NAMALWA (cell line): ENCODE data around the gene GID4.
A peak's percentile ranks its signal among the peaks of the same experiment; 100 is the strongest.

Experiments used
- DNase-seq: peaks from one replicate; pipeline ENCODE4 v3.0.0-alpha.2; 2015; ENCODE audit warnings: low spot score

Gene GID4

GRCh38 chr17:18044609-18045008 lies 5.4 kb downstream of the GID4 start:
- DNase-seq: no peak

GRCh38 chr17:18045691-18046350 lies 6.6 kb downstream of the GID4 start:
- DNase-seq: no peak

GRCh38 chr17:18055597-18055996 lies 16.4 kb downstream of the GID4 start:
- DNase-seq: no peak

GRCh38 chr17:18056214-18056613 lies 17.0 kb downstream of the GID4 start:
- no peak for DNase-seq

GRCh38 chr17:18059283-18059682 lies 20.1 kb downstream of the GID4 start:
- no peak for DNase-seq

- no peak for DNase-seq
Measured at GRCh38 chr17:18064053-18064452, 24.8 kb downstream of the GID4 start.

- DNase-seq: no peak
Measured at GRCh38 chr17:18065546-18065945, 26.3 kb downstream of the GID4 start.

GRCh38 chr17:18066866-18067265 lies 27.7 kb downstream of the GID4 start:
- no peak for DNase-seq

GRCh38 chr17:18069101-18069500 lies 29.9 kb downstream of the GID4 start:
- DNase-seq: no peak

- no peak for DNase-seq
Measured at GRCh38 chr17:18070861-18071340, 31.7 kb downstream of the GID4 start.

GRCh38 chr17:18071751-18072150 lies 32.5 kb downstream of the GID4 start:
- DNase-seq: no peak

- no peak for DNase-seq
Measured at GRCh38 chr17:18074566-18075272, 35.5 kb downstream of the GID4 start.

GRCh38 chr17:18076936-18077335 lies 37.7 kb downstream of the GID4 start:
- no peak for DNase-seq

- DNase-seq: no peak
Measured at GRCh38 chr17:18079543-18079942, 40.3 kb downstream of the GID4 start.

- DNase-seq: no peak
Measured at GRCh38 chr17:18084256-18084655, 45.0 kb downstream of the GID4 start.

GRCh38 chr17:18087610-18088491 lies 48.6 kb downstream of the GID4 start, which contains the start of gene DRG2:
Gene DRG2, plus strand, starts transcription at chr17:18087948. Its CDS starts 76 bp downstream, at chr17:18088024.
- peak; percentile 78 for DNase-seq

GRCh38 chr17:18089613-18090012 lies 50.4 kb downstream of the GID4 start:
- no peak for DNase-seq

GRCh38 chr17:18093616-18094408 lies 54.6 kb downstream of the GID4 start:
- peak; percentile 37 for DNase-seq

- no peak for DNase-seq
Measured at GRCh38 chr17:18094409-18094807, 55.2 kb downstream of the GID4 start.

- DNase-seq: no peak
Measured at GRCh38 chr17:18099516-18099915, 60.3 kb downstream of the GID4 start.

GRCh38 chr17:18100616-18101015 lies 61.4 kb downstream of the GID4 start:
- DNase-seq: no peak

GRCh38 chr17:18101828-18102227 lies 62.6 kb downstream of the GID4 start:
- no peak for DNase-seq
